ENCODE results near the gene STOML2. TPM values are rescaled to one million over a fixed set of nuclear protein-coding genes. Genes with fewer than 3 reads are reported as not detected.

STOML2 gene
- total and polyA plus RNA-seq, 7 experiments from 2014 or later, result 34.7 to 126 (median 46.1) TPM

GRCh38 chr9:35108461-35108860, 5.5 kb upstream of the STOML2 start:
- DNase-seq (no peak), ATAC-seq (no peak)
- no peaks in the 10 kb centered on the region for H3K9me3 Mint-ChIP-seq
- POLR2A ChIA-PET, result interaction anchor here (1.2 kb wide), 1 partner anchor 13 kb away, joined by 4 read pairs; no protein-coding TSS in a partner anchor
- Histone ChIP-seq H3K36me3 (ENCODE audit: control insufficient read depth in 2 of 3, insufficient read depth in 3 of 3, low read length in 3 of 3) (peaks cover 0 to 21% (median 0%) of the 10 kb centered on the region in 3 experiments), H3K27ac (ENCODE audit: low read depth, low read length) (no peak overlapping the region), H3K4me1 (ENCODE audit: control insufficient read depth in 2 of 2, insufficient read depth in 2 of 2, low read length in 2 of 2) (peaks cover 18 to 20% of the 10 kb centered on the region in 2 donors), H3K27me3 (ENCODE audit: control insufficient read depth in 2 of 2, insufficient read depth in 2 of 2, low read length in 2 of 2) (no peaks in the 10 kb centered on the region), H3K9me3 (ENCODE audit: control insufficient read depth in 2 of 3, low read length in 3 of 3) (no peaks in the 10 kb centered on the region), H3K4me3 (ENCODE audit: low read length) (no peak overlapping the region)
- no peaks in the 10 kb centered on the region for H3K27me3 Mint-ChIP-seq
- no peak overlapping the region for H3K27ac Mint-ChIP-seq
- peaks cover 13 to 39% (median 36%) of the 10 kb centered on the region in 7 donors for H3K4me1 Mint-ChIP-seq
- no peak overlapping the region for H3K4me3 Mint-ChIP-seq
- H3K36me3 Mint-ChIP-seq, result peaks cover 0 to 21% (median 8%) of the 10 kb centered on the region in 5 donors
- intact Hi-C loops (cut with micrococcal nuclease), result no loop called here
- CTCF ChIA-PET, result interaction anchor here (1.3 kb wide), 1 partner anchor 12 kb away, joined by 4 read pairs; the partner anchor contains the start of gene PIGO

- POLR2A ChIA-PET, result interaction anchor here (1.2 to 3.2 kb wide), 4 partner anchors 8 to 36 kb away, joined by 4 to 13 read pairs (median 4); partner anchors contain the start of genes ATOSB and PIGO
These were observed 4.7 kb upstream of the STOML2 start for GRCh38 chr9:35107297-35108290.

GRCh38 chr9:35106343-35106730, 3.4 kb upstream of the STOML2 start:
- no peak overlapping the region for H3K27ac ChIP-seq (ENCODE audit: low read depth, low read length)
- ATAC-seq, result no peak
- DNase-seq, result no peak
- H3K27me3 ChIP-seq (ENCODE audit: control insufficient read depth in 2 of 2, insufficient read depth in 2 of 2, low read length in 2 of 2), result no peaks in the 10 kb centered on the region
- peaks cover 21 to 25% of the 10 kb centered on the region in 2 donors for H3K4me1 ChIP-seq (ENCODE audit: control insufficient read depth in 2 of 2, insufficient read depth in 2 of 2, low read length in 2 of 2)
- POLR2A ChIA-PET, result interaction anchor here (1.2 to 3.2 kb wide), 3 partner anchors 9 to 35 kb away, joined by 4 to 13 read pairs (median 5); partner anchors contain the start of genes ATOSB and PIGO
- Mint-ChIP-seq H3K9me3 (no peaks in the 10 kb centered on the region), H3K4me3 (no peak overlapping the region), H3K4me1 (peaks cover 17 to 42% (median 39%) of the 10 kb centered on the region in 7 donors), H3K27ac (peak overlapping the region in 1 of 9 donors; percentile 48), H3K27me3 (no peaks in the 10 kb centered on the region), H3K36me3 (peaks cover 0 to 22% (median 13%) of the 10 kb centered on the region in 5 donors)
- CTCF ChIA-PET, result interaction anchor here (0.6 to 1.2 kb wide), 2 partner anchors 9 to 691 kb away, joined by 3 read pairs; no protein-coding TSS in a partner anchor
- H3K36me3 ChIP-seq (ENCODE audit: control insufficient read depth in 2 of 3, insufficient read depth in 3 of 3, low read length in 3 of 3), result peaks cover 0 to 23% (median 0%) of the 10 kb centered on the region in 3 experiments
- H3K9me3 ChIP-seq (ENCODE audit: control insufficient read depth in 2 of 3, low read length in 3 of 3), result no peaks in the 10 kb centered on the region
- H3K4me3 ChIP-seq (ENCODE audit: low read length), result no peak overlapping the region
- intact Hi-C loops (cut with micrococcal nuclease), result no loop called here

More at GRCh38 chr9:35107297-35108290, 4.7 kb upstream of the STOML2 start:
- peaks cover 21 to 22% of the 10 kb centered on the region in 2 donors for H3K4me1 ChIP-seq (ENCODE audit: control insufficient read depth in 2 of 2, insufficient read depth in 2 of 2, low read length in 2 of 2)
- CTCF ChIA-PET, result interaction anchor here (1.3 kb wide), 2 partner anchors 11 to 208 kb away, joined by 3 to 4 read pairs; partner anchors contain the start of gene PIGO
- H3K27ac Mint-ChIP-seq, result no peak overlapping the region
- no peak overlapping the region for H3K4me3 Mint-ChIP-seq
- peaks cover 0 to 21% (median 13%) of the 10 kb centered on the region in 5 donors for H3K36me3 Mint-ChIP-seq
- ATAC-seq (no peak), DNase-seq (no peak)
- H3K4me1 Mint-ChIP-seq, result peaks cover 21 to 42% (median 38%) of the 10 kb centered on the region in 7 donors
- H3K27me3 ChIP-seq (ENCODE audit: control insufficient read depth in 2 of 2, insufficient read depth in 2 of 2, low read length in 2 of 2), result no peaks in the 10 kb centered on the region
- no peaks in the 10 kb centered on the region for H3K9me3 ChIP-seq (ENCODE audit: control insufficient read depth in 2 of 3, low read length in 3 of 3)
- H3K36me3 ChIP-seq (ENCODE audit: control insufficient read depth in 2 of 3, insufficient read depth in 3 of 3, low read length in 3 of 3), result peaks cover 0 to 21% (median 0%) of the 10 kb centered on the region in 3 experiments
- H3K27me3 Mint-ChIP-seq, result no peaks in the 10 kb centered on the region
- no peak overlapping the region for H3K4me3 ChIP-seq (ENCODE audit: low read length)
- H3K27ac ChIP-seq (ENCODE audit: low read depth, low read length), result no peak overlapping the region
- no peaks in the 10 kb centered on the region for H3K9me3 Mint-ChIP-seq
- intact Hi-C loops (cut with micrococcal nuclease), result no loop called here

- ChIA-PET POLR2A (interaction anchor here (1.3 to 3.2 kb wide), 2 partner anchors 9 to 34 kb away, joined by 4 to 13 read pairs; partner anchors contain the start of gene PIGO), CTCF (interaction anchor here (1.0 to 1.2 kb wide), 2 partner anchors 9 kb away, joined by 3 read pairs; partner anchors contain the start of gene PIGO)
- Histone ChIP-seq H3K27ac (ENCODE audit: low read depth, low read length) (no peak overlapping the region), H3K27me3 (ENCODE audit: control insufficient read depth in 2 of 2, insufficient read depth in 2 of 2, low read length in 2 of 2) (no peaks in the 10 kb centered on the region), H3K36me3 (ENCODE audit: control insufficient read depth in 2 of 3, insufficient read depth in 3 of 3, low read length in 3 of 3) (peaks cover 0 to 29% (median 0%) of the 10 kb centered on the region in 3 experiments), H3K9me3 (ENCODE audit: control insufficient read depth in 2 of 3, low read length in 3 of 3) (no peaks in the 10 kb centered on the region), H3K4me3 (ENCODE audit: low read length) (no peak overlapping the region), H3K4me1 (ENCODE audit: control insufficient read depth in 2 of 2, insufficient read depth in 2 of 2, low read length in 2 of 2) (peaks cover 16 to 24% of the 10 kb centered on the region in 2 donors)
- ATAC-seq, result no peak
- H3K4me1 Mint-ChIP-seq, result peaks cover 20 to 43% (median 40%) of the 10 kb centered on the region in 7 donors
- H3K27ac Mint-ChIP-seq, result peak overlapping the region in 1 of 9 donors; percentile 48
- no peaks in the 10 kb centered on the region for H3K9me3 Mint-ChIP-seq
- no peaks in the 10 kb centered on the region for H3K27me3 Mint-ChIP-seq
- peaks cover 0 to 28% (median 13%) of the 10 kb centered on the region in 5 donors for H3K36me3 Mint-ChIP-seq
- intact Hi-C loops (cut with micrococcal nuclease), result no loop called here
- DNase-seq, result no peak
- peak overlapping the region in 1 of 10 donors; percentile 35 for H3K4me3 Mint-ChIP-seq
These were observed 2.8 kb upstream of the STOML2 start for GRCh38 chr9:35105571-35106342.

GRCh38 chr9:35105126-35105525, 2.2 kb upstream of the STOML2 start:
- ChIA-PET CTCF (interaction anchor here (1.0 to 1.2 kb wide), 2 partner anchors 9 to 10 kb away, joined by 3 read pairs; partner anchors contain the start of gene PIGO), POLR2A (interaction anchor here (2.9 to 3.2 kb wide), 2 partner anchors 8 to 25 kb away, joined by 13 to 15 read pairs; partner anchors contain the start of genes FANCG and PIGO)
- Mint-ChIP-seq H3K27me3 (no peaks in the 10 kb centered on the region), H3K36me3 (peaks cover 0 to 34% (median 13%) of the 10 kb centered on the region in 5 donors), H3K9me3 (no peaks in the 10 kb centered on the region), H3K27ac (peak overlapping the region in 2 of 9 donors; percentile 34 to 45), H3K4me3 (peak overlapping the region in 1 of 10 donors; percentile 21), H3K4me1 (peaks cover 18 to 42% (median 41%) of the 10 kb centered on the region in 7 donors)
- Histone ChIP-seq H3K27me3 (ENCODE audit: control insufficient read depth in 2 of 2, insufficient read depth in 2 of 2, low read length in 2 of 2) (no peaks in the 10 kb centered on the region), H3K36me3 (ENCODE audit: control insufficient read depth in 2 of 3, insufficient read depth in 3 of 3, low read length in 3 of 3) (peaks cover under 1 to 35% (median 4%) of the 10 kb centered on the region in 3 experiments), H3K4me3 (ENCODE audit: low read length) (no peak overlapping the region), H3K4me1 (ENCODE audit: control insufficient read depth in 2 of 2, insufficient read depth in 2 of 2, low read length in 2 of 2) (peaks cover 12 to 18% of the 10 kb centered on the region in 2 donors), H3K9me3 (ENCODE audit: control insufficient read depth in 2 of 3, low read length in 3 of 3) (no peaks in the 10 kb centered on the region), H3K27ac (ENCODE audit: low read depth, low read length) (no peak overlapping the region)
- ATAC-seq (no peak), DNase-seq (no peak)
- intact Hi-C loops (cut with micrococcal nuclease), result no loop called here

Data from naive thymus-derived CD4-positive, alpha-beta T cell (primary cell).